SK-N-SH treated with all-trans-retinoic acid at 6 μM for 48 hours (cell line): ENCODE measurements around the gene MYL6.

Experiments used
- ATAC-seq: fragments of 200-7000 bp; cut with Tn5 transposase; 3 replicates; pipeline ENCODE4 v1.9.1; 2020; ENCODE audit warnings: mild to moderate bottlenecking, moderate library complexity
- ARNTL ChIP-seq: fragments of 450-650 bp; formaldehyde crosslinking; IDR thresholded peaks from 2 replicates; pipeline ENCODE4 v1.5.0; 2020; ENCODE audit warnings: low read depth, mild to moderate bottlenecking, moderate library complexity, borderline replicate concordance
- BACH2 ChIP-seq: fragments of 250-450 bp; sonication (Bioruptor Pico); IDR thresholded peaks from 2 replicates; pipeline ENCODE4 v1.9.0; 2021; ENCODE audit warnings: mild to moderate bottlenecking, borderline replicate concordance
- CREB5 ChIP-seq: fragments of 250-450 bp; sonication (Bioruptor Pico); IDR thresholded peaks from 2 replicates; pipeline ENCODE4 v1.5.1; 2020; ENCODE audit warnings: low read depth, mild to moderate bottlenecking, moderate library complexity
- CSDC2 ChIP-seq: fragments of 250-450 bp; sonication (Bioruptor Pico); IDR thresholded peaks from 2 replicates; pipeline ENCODE4 v1.5.0; 2020; ENCODE audit warnings: mild to moderate bottlenecking, moderate library complexity
- CSRNP3 ChIP-seq: fragments of 250-450 bp; sonication (Bioruptor Pico); IDR thresholded peaks from 2 replicates; pipeline ENCODE4 v1.5.1; 2021; ENCODE audit warnings: mild to moderate bottlenecking, moderate library complexity
- GLIS3 ChIP-seq: fragments of 250-450 bp; sonication (Bioruptor Pico); IDR thresholded peaks from 2 replicates; pipeline ENCODE4 v1.5.0; 2020; ENCODE audit warnings: mild to moderate bottlenecking, moderate library complexity
- ISL1 ChIP-seq: fragments of 250-450 bp; sonication (Bioruptor Pico); IDR thresholded peaks from 2 replicates; pipeline ENCODE4 v2.1.2; 2022; ENCODE audit warnings: mild to moderate bottlenecking, moderate library complexity
- PPARA ChIP-seq: fragments of 250-450 bp; sonication (Bioruptor Pico); IDR thresholded peaks from 2 replicates; pipeline ENCODE4 v1.5.0; 2020; ENCODE audit warnings: mild to moderate bottlenecking, borderline replicate concordance
- SNAI2 ChIP-seq: fragments of 250-450 bp; sonication (Bioruptor Pico); IDR thresholded peaks from 2 replicates; pipeline ENCODE4 v1.5.0; 2020; ENCODE audit warnings: mild to moderate bottlenecking, moderate library complexity
- TCF4 ChIP-seq: fragments of 250-450 bp; sonication (Bioruptor Pico); IDR thresholded peaks from 2 replicates; pipeline ENCODE4 v1.8.0; 2021; ENCODE audit warnings: mild to moderate bottlenecking, moderate library complexity, borderline replicate concordance
- TOX ChIP-seq: fragments of 250-450 bp; sonication (Bioruptor Pico); IDR thresholded peaks from 2 replicates; pipeline ENCODE4 v1.8.0; 2021; ENCODE audit warnings: mild to moderate bottlenecking, moderate library complexity, borderline replicate concordance
- TSHZ2 ChIP-seq: fragments of 250-450 bp; sonication (Bioruptor Pico); IDR thresholded peaks from 2 replicates; pipeline ENCODE4 v1.5.0; 2020; ENCODE audit warnings: mild to moderate bottlenecking, moderate library complexity
- ZC3H10 ChIP-seq: fragments of 250-450 bp; sonication (Bioruptor Pico); IDR thresholded peaks from 2 replicates; pipeline ENCODE4 v1.5.1; 2021; ENCODE audit warnings: mild to moderate bottlenecking, moderate library complexity
- ZFP3 ChIP-seq: fragments of 250-450 bp; sonication (Bioruptor Pico); IDR thresholded peaks from 2 replicates; pipeline ENCODE4 v1.5.0; 2020; ENCODE audit warnings: mild to moderate bottlenecking, moderate library complexity
- ZFP30 ChIP-seq: fragments of 450-650 bp; formaldehyde crosslinking; IDR thresholded peaks from 2 replicates; pipeline ENCODE4 v1.5.0; 2022; ENCODE audit warnings: mild to moderate bottlenecking, moderate library complexity
- ZNF565 ChIP-seq: fragments of 450-650 bp; formaldehyde crosslinking; conservative IDR thresholded peaks from 2 replicates; pipeline ENCODE4 v1.5.0; 2020; ENCODE audit warnings: low read depth, mild to moderate bottlenecking, moderate library complexity
- ZNF70 ChIP-seq: fragments of 450-650 bp; formaldehyde crosslinking; IDR thresholded peaks from 2 replicates; pipeline ENCODE4 v1.5.0; 2020; ENCODE audit warnings: mild to moderate bottlenecking, moderate library complexity
- ZNF8 ChIP-seq: fragments of 450-650 bp; formaldehyde crosslinking; IDR thresholded peaks from 2 replicates; pipeline ENCODE4 v1.5.0; 2020; ENCODE audit warnings: mild to moderate bottlenecking, moderate library complexity
- TF ChIP-seq, protein P1 (sequence below): fragments of 250-450 bp; sonication (Bioruptor Pico); IDR thresholded peaks from 2 replicates; pipeline ENCODE4 v1.8.0; 2020; ENCODE audit warnings: mild to moderate bottlenecking, moderate library complexity, borderline replicate concordance

Gene MYL6

DNA sequence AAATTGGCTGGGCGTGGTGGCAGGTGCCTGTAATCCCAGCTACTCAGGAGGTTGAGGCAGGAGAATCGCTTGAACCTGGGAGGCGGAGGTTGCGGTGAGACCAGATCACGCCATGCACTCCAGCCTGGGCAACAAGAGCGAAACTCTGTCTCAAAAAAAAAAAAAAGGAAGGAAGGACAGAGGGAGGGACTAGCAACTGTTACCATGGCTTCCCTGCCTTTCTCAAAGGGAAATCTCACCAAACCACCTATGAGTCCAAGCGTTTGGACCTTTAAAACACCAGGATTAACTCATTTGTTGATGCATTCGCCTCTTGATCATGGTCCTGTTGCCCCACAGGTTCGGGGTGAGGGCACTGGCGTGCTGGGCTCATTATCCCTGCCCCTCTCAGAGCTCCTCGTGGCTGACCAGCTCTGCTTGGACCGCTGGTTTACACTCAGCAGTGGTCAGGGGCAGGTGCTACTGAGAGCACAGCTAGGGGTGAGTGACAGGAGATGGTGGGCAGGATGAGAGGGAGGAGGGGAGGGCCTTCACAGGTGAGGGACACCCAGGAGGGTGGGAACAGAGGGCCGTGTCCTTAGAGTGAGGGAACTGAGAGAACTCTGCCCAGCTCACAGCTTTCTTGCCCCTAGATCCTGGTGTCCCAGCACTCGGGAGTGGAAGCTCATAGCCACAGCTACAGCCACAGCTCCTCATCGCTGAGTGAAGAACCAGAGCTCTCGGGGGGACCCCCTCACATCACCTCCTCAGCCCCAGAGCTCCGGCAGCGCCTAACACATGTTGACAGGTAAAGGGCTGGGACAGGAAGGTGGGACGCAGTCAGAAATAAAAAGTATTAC is 16.0 kb upstream of the MYL6 start:
- TF ChIP-seq ZC3H10 (CRISPR knock-in tag) = no peak
- TF ChIP-seq TCF4 (CRISPR knock-in tag) = no peak
- no peak for TF ChIP-seq SNAI2 (CRISPR knock-in tag)
- TF ChIP-seq PPARA (CRISPR knock-in tag) = no peak
- no peak for TF ChIP-seq ZFP30 (CRISPR knock-in tag)
- TF ChIP-seq ISL1 (CRISPR knock-in tag) = no peak
- ATAC-seq = no peak

DNA sequence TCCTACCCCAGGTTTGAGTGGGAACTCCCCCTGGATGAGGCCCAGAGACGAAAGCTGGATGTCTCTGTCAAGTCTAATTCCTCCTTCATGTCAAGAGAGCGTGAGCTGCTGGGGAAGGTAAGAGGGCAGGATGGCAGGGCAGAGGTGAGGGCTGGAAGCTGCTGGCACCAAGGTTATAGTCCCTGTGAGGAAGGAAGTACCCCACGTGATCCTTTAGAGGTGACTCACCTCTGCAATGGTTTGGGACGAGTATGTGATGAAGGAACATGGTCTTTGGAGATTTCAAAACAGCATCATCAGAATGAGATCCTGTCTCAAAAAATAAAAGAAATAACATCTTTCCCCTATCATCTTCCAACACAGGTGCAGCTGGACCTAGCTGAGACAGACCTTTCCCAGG is 14.9 kb upstream of the MYL6 start:
- no peak for ATAC-seq
- TF ChIP-seq TOX (no peak), TCF4 (CRISPR knock-in tag) (no peak), ZC3H10 (CRISPR knock-in tag) (no peak), CSRNP3 (no peak), CREB5 (CRISPR knock-in tag) (no peak), GLIS3 (CRISPR knock-in tag) (no peak), CSDC2 (no peak), ZNF8 (CRISPR knock-in tag) (no peak), ZNF70 (CRISPR knock-in tag) (no peak), BACH2 (no peak)
- TF ChIP-seq, protein P1, sequence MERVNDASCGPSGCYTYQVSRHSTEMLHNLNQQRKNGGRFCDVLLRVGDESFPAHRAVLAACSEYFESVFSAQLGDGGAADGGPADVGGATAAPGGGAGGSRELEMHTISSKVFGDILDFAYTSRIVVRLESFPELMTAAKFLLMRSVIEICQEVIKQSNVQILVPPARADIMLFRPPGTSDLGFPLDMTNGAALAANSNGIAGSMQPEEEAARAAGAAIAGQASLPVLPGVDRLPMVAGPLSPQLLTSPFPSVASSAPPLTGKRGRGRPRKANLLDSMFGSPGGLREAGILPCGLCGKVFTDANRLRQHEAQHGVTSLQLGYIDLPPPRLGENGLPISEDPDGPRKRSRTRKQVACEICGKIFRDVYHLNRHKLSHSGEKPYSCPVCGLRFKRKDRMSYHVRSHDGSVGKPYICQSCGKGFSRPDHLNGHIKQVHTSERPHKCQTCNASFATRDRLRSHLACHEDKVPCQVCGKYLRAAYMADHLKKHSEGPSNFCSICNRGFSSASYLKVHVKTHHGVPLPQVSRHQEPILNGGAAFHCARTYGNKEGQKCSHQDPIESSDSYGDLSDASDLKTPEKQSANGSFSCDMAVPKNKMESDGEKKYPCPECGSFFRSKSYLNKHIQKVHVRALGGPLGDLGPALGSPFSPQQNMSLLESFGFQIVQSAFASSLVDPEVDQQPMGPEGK = no peak
- TF ChIP-seq, all 23 proteins: peak for 0

- no peak for TF ChIP-seq PPARA (CRISPR knock-in tag)
- TF ChIP-seq ZNF8 (CRISPR knock-in tag) = no peak
- no peak for TF ChIP-seq ARNTL (CRISPR knock-in tag)
- no peak for TF ChIP-seq GLIS3 (CRISPR knock-in tag)
- no peak for TF ChIP-seq BACH2
- no peak for TF ChIP-seq ZNF565 (CRISPR knock-in tag)
- no peak for TF ChIP-seq SNAI2 (CRISPR knock-in tag)
- TF ChIP-seq CSRNP3 = no peak
- no peak for TF ChIP-seq TCF4 (CRISPR knock-in tag)
- TF ChIP-seq TSHZ2 (CRISPR knock-in tag) = no peak
- TF ChIP-seq TOX = no peak
- TF ChIP-seq ZFP3 (CRISPR knock-in tag) = no peak
- no peak for ATAC-seq
These were observed 14.3 kb upstream of the MYL6 start for GRCh38 chr12:56143870-56144269.
